ENCODE measurements around the gene DEDD. TPM values are rescaled to one million over a fixed set of nuclear protein-coding genes. Genes with fewer than 3 reads are reported as not detected.

DEDD gene
- total RNA-seq, 1 donor from 2014 or later, result 40.9 TPM

GRCh38 chr1:161177112-161177935 is 44.9 kb upstream of the DEDD start, which contains the start of gene B4GALT3:
B4GALT3 (minus strand) TSS chr1:161177507; CDS start chr1:161176060, 1,447 bp downstream.
- H3K36me3 ChIP-seq (ENCODE audit: insufficient read depth, low read length), result peaks cover 8% of the 10 kb centered on the region
- peaks cover 26% of the 10 kb centered on the region for H3K4me1 ChIP-seq (ENCODE audit: insufficient read depth, low read length)
- peaks cover 19% of the 10 kb centered on the region for H3K79me2 ChIP-seq (ENCODE audit: insufficient read depth, low read length)
- peak within 1 kb of the TSS; percentile 91 for H3K4me3 ChIP-seq (ENCODE audit: insufficient read depth, low read depth, low read length)
- no peaks in the 10 kb centered on the region for H3K9me3 Mint-ChIP-seq (ENCODE audit: unreplicated experiment)
- peak within 1 kb of the TSS; percentile 99 for H3K4me3 Mint-ChIP-seq (ENCODE audit: unreplicated experiment)
- H4K20me1 ChIP-seq (ENCODE audit: insufficient read depth, low read length), result peaks cover 10% of the 10 kb centered on the region
- H3K27ac ChIP-seq (ENCODE audit: low read depth, low read length), result peak within 1 kb of the TSS; percentile 91
- peak within 1 kb of the TSS; percentile 98 for H3K9ac ChIP-seq (ENCODE audit: low read length)
- peak within 1 kb of the TSS; percentile 100 for H3K4me2 ChIP-seq (ENCODE audit: low read length)
- TF ChIP-seq EZH2 (IDR thresholded peaks at IDR 0.05; ENCODE audit: insufficient read depth, low read length) (no peak), CTCF (IDR thresholded peaks at IDR 0.05; ENCODE audit: insufficient read depth, low read depth, low read length) (no peak)
- H3K36me3 Mint-ChIP-seq (ENCODE audit: low read depth, unreplicated experiment), result peaks cover 32% of the 10 kb centered on the region
- peaks cover 25% of the 10 kb centered on the region for H3K4me1 Mint-ChIP-seq (ENCODE audit: low read depth, unreplicated experiment)
- H3K27ac Mint-ChIP-seq (ENCODE audit: unreplicated experiment), result peak within 1 kb of the TSS; percentile 98
- FAIRE-seq, result no peak
- no peaks in the 10 kb centered on the region for H3K27me3 ChIP-seq (ENCODE audit: insufficient read depth, low read length)
- peak; percentile 46 for DNase-seq (ENCODE audit: low read depth)
- H3K27me3 Mint-ChIP-seq (ENCODE audit: low read depth, unreplicated experiment), result no peaks in the 10 kb centered on the region
- H2AFZ ChIP-seq (ENCODE audit: low read depth, low read length), result peak within 1 kb of the TSS; percentile 100
- H3K9me3 ChIP-seq (ENCODE audit: insufficient read depth, low read depth, low read length), result no peaks in the 10 kb centered on the region

- Histone ChIP-seq H3K27me3 (ENCODE audit: insufficient read depth, low read length) (no peaks in the 10 kb centered on the region), H3K79me2 (ENCODE audit: insufficient read depth, low read length) (peaks cover 19% of the 10 kb centered on the region), H3K36me3 (ENCODE audit: insufficient read depth, low read length) (peaks cover 14% of the 10 kb centered on the region), H3K27ac (ENCODE audit: low read depth, low read length) (peak overlapping the region; percentile 91), H3K9me3 (ENCODE audit: insufficient read depth, low read depth, low read length) (no peaks in the 10 kb centered on the region), H3K9ac (ENCODE audit: low read length) (peak overlapping the region; percentile 98), H2AFZ (ENCODE audit: low read depth, low read length) (peak overlapping the region; percentile 100), H3K4me2 (ENCODE audit: low read length) (peak overlapping the region; percentile 100), H3K4me1 (ENCODE audit: insufficient read depth, low read length) (peaks cover 23% of the 10 kb centered on the region), H4K20me1 (ENCODE audit: insufficient read depth, low read length) (peaks cover 11% of the 10 kb centered on the region), H3K4me3 (ENCODE audit: insufficient read depth, low read depth, low read length) (peak overlapping the region; percentile 91)
- Mint-ChIP-seq H3K9me3 (ENCODE audit: unreplicated experiment) (no peaks in the 10 kb centered on the region), H3K27ac (ENCODE audit: unreplicated experiment) (peak overlapping the region; percentile 98), H3K4me3 (ENCODE audit: unreplicated experiment) (peak overlapping the region; percentile 99), H3K27me3 (ENCODE audit: low read depth, unreplicated experiment) (no peaks in the 10 kb centered on the region), H3K36me3 (ENCODE audit: low read depth, unreplicated experiment) (peaks cover 39% of the 10 kb centered on the region), H3K4me1 (ENCODE audit: low read depth, unreplicated experiment) (peaks cover 21% of the 10 kb centered on the region)
- DNase-seq (ENCODE audit: low read depth) (no peak), FAIRE-seq (no peak)
- TF ChIP-seq CTCF (IDR thresholded peaks at IDR 0.05; ENCODE audit: insufficient read depth, low read depth, low read length), result no peak
- TF ChIP-seq EZH2 (IDR thresholded peaks at IDR 0.05; ENCODE audit: insufficient read depth, low read length), result no peak
Measured at GRCh38 chr1:161176468-161177111, 44.1 kb upstream of the DEDD start.
